ENCODE data around the gene FAM107B. TPM values are rescaled to one million over a fixed set of nuclear protein-coding genes. Genes with fewer than 3 reads are reported as not detected.

The FAM107B gene
- total RNA-seq, 1 donor from 2014 or later, result 43.0 TPM

- Histone ChIP-seq H3K36me3 (no peaks in the 10 kb centered on the region), H2AFZ (replicated peaks) (peak overlapping the region; percentile 95), H3K79me2 (ENCODE audit: low read depth) (peaks cover 37% of the 10 kb centered on the region), H3K9me3 (ENCODE audit: low read depth) (no peaks in the 10 kb centered on the region), H3K27ac (no peak overlapping the region), H3K4me1 (peaks cover 16% of the 10 kb centered on the region), H3F3A (ENCODE audit: low read depth) (peaks cover 22% of the 10 kb centered on the region), H3K27me3 (peaks cover 21% of the 10 kb centered on the region), H4K20me1 (ENCODE audit: low read depth) (peaks cover 30% of the 10 kb centered on the region), H3K4me2 (peak overlapping the region; percentile 95), H3K9ac (no peak overlapping the region), H3K4me3 (peak overlapping the region; percentile 86)
- Mint-ChIP-seq H3K27me3 (ENCODE audit: insufficient read depth, low read depth) (peaks cover 11% of the 10 kb centered on the region), H3K4me1 (peaks cover 33% of the 10 kb centered on the region), H3K9me3 (no peaks in the 10 kb centered on the region), H3K36me3 (peaks cover 17% of the 10 kb centered on the region), H3K4me3 (peak overlapping the region; percentile 90), H3K27ac (peak overlapping the region; percentile 76)
- TF ChIP-seq CTCF (IDR thresholded peaks at IDR 0.05), result no peak
- TF ChIP-seq EZH2phosphoT487 (IDR thresholded peaks at IDR 0.05), result no peak
- no peak for TF ChIP-seq EZH2 (IDR thresholded peaks at IDR 0.05)
- peak; percentile 91 for DNase-seq (ENCODE audit: low spot score)
These were observed 170.2 kb downstream of the FAM107B start for GRCh38 chr10:14604181-14605142.

- Histone ChIP-seq H3K4me2 (peak overlapping the region; percentile 97), H3K27ac (no peak overlapping the region), H3K4me1 (peaks cover 16% of the 10 kb centered on the region), H3F3A (ENCODE audit: low read depth) (peaks cover 22% of the 10 kb centered on the region), H4K20me1 (ENCODE audit: low read depth) (peaks cover 38% of the 10 kb centered on the region), H3K36me3 (no peaks in the 10 kb centered on the region), H3K9ac (peak overlapping the region; percentile 24), H3K79me2 (ENCODE audit: low read depth) (peaks cover 44% of the 10 kb centered on the region), H2AFZ (replicated peaks) (no peak overlapping the region), H3K4me3 (peak overlapping the region; percentile 86), H3K9me3 (ENCODE audit: low read depth) (no peaks in the 10 kb centered on the region), H3K27me3 (peaks cover 21% of the 10 kb centered on the region)
- Mint-ChIP-seq H3K4me1 (peaks cover 33% of the 10 kb centered on the region), H3K36me3 (peaks cover 19% of the 10 kb centered on the region), H3K4me3 (peak overlapping the region; percentile 95), H3K27ac (peak overlapping the region; percentile 93), H3K27me3 (ENCODE audit: insufficient read depth, low read depth) (peaks cover 11% of the 10 kb centered on the region), H3K9me3 (no peaks in the 10 kb centered on the region)
- DNase-seq (ENCODE audit: low spot score), result peak; percentile 67
- TF ChIP-seq CTCF (IDR thresholded peaks at IDR 0.05) (no peak), EZH2phosphoT487 (IDR thresholded peaks at IDR 0.05) (no peak), EZH2 (IDR thresholded peaks at IDR 0.05) (no peak)
These were observed 171.1 kb downstream of the FAM107B start for GRCh38 chr10:14603534-14604102.

GRCh38 chr10:14602807-14603533 is 171.7 kb downstream of the FAM107B start:
- peaks cover 33% of the 10 kb centered on the region for H3K4me1 Mint-ChIP-seq
- Histone ChIP-seq H3F3A (ENCODE audit: low read depth) (peaks cover 22% of the 10 kb centered on the region), H3K4me3 (peak overlapping the region; percentile 86), H4K20me1 (ENCODE audit: low read depth) (peaks cover 44% of the 10 kb centered on the region), H3K27ac (no peak overlapping the region), H3K9me3 (ENCODE audit: low read depth) (no peaks in the 10 kb centered on the region), H3K4me2 (peak overlapping the region; percentile 97), H2AFZ (replicated peaks) (no peak overlapping the region), H3K9ac (peak overlapping the region; percentile 24), H3K79me2 (ENCODE audit: low read depth) (peaks cover 50% of the 10 kb centered on the region), H3K27me3 (peaks cover 21% of the 10 kb centered on the region), H3K4me1 (peaks cover 16% of the 10 kb centered on the region), H3K36me3 (no peaks in the 10 kb centered on the region)
- peak overlapping the region; percentile 95 for H3K4me3 Mint-ChIP-seq
- H3K9me3 Mint-ChIP-seq, result no peaks in the 10 kb centered on the region
- H3K27ac Mint-ChIP-seq, result peak overlapping the region; percentile 93
- peaks cover 12% of the 10 kb centered on the region for H3K27me3 Mint-ChIP-seq (ENCODE audit: insufficient read depth, low read depth)
- DNase-seq (ENCODE audit: low spot score), result no peak
- TF ChIP-seq EZH2 (IDR thresholded peaks at IDR 0.05) (no peak), CTCF (IDR thresholded peaks at IDR 0.05) (no peak), EZH2phosphoT487 (IDR thresholded peaks at IDR 0.05) (no peak)
- H3K36me3 Mint-ChIP-seq, result peaks cover 24% of the 10 kb centered on the region

Measured in neural progenitor cell (in vitro differentiated cells).